DND-41 (cell line): Measurements from ENCODE around the gene LCNL1.

Experiments used
- ATAC-seq: fragments of 200-7000 bp; cut with Tn5 transposase; 3 replicates; pipeline ENCODE4 v1.9.1; 2021; ENCODE audit warnings: low read depth; ENCODE audit not compliant: insufficient read depth
- DNase-seq: peaks from one replicate; pipeline ENCODE4 v3.0.0-alpha.2; 2020
- H2AFZ ChIP-seq: 2 replicates; pipeline ENCODE4 v1.6.0; 2012; ENCODE audit warnings: low read depth, low read length
- H3K27ac ChIP-seq: 2 replicates; pipeline ENCODE4 v1.5.1; 2012; ENCODE audit warnings: low read length, inconsistent platforms
- H3K27me3 ChIP-seq: fragments of 200-600 bp; sonication (generic); 2 replicates; pipeline ENCODE4 v1.6.0; 2012; ENCODE audit warnings: low read length, mild to moderate bottlenecking, inconsistent platforms; ENCODE audit not compliant: insufficient read depth, poor library complexity
- H3K36me3 ChIP-seq: 2 replicates; pipeline ENCODE4 v1.5.1; 2012; ENCODE audit warnings: low read length, inconsistent platforms; ENCODE audit not compliant: insufficient read depth
- H3K4me1 ChIP-seq: 2 replicates; pipeline ENCODE4 v1.5.1; 2012; ENCODE audit warnings: mild to moderate bottlenecking, low read length; ENCODE audit not compliant: insufficient read depth
- H3K4me2 ChIP-seq: 2 replicates; pipeline ENCODE4 v1.6.0; 2012; ENCODE audit warnings: mild to moderate bottlenecking, moderate library complexity, low read length, inconsistent platforms; ENCODE audit not compliant: insufficient read depth
- H3K4me3 ChIP-seq, 2 experiments: fragments of 200-600 bp in 1 of 2; shearing (Covaris generic) in 1 of 2; 2 replicates each; pipeline ENCODE4 v1.5.1; 2012 to 2016; ENCODE audit warnings: inconsistent platforms in 2 of 2, low read length in 2 of 2, mild to moderate bottlenecking in 2 of 2, low read depth in 1 of 2, moderate library complexity in 1 of 2
- H3K79me2 ChIP-seq: 2 replicates; pipeline ENCODE4 v1.6.0; 2012; ENCODE audit warnings: low read length, inconsistent platforms; ENCODE audit not compliant: insufficient read depth
- H3K9ac ChIP-seq: 2 replicates; pipeline ENCODE4 v1.6.0; 2012; ENCODE audit warnings: low read depth, mild to moderate bottlenecking, inconsistent platforms, low read length, moderate library complexity
- H3K9me3 ChIP-seq: 2 replicates; pipeline ENCODE4 v1.5.1; 2012; ENCODE audit warnings: low read length, moderate library complexity, mild to moderate bottlenecking, inconsistent platforms; ENCODE audit not compliant: insufficient read depth, severe bottlenecking
- H4K20me1 ChIP-seq: 2 replicates; pipeline ENCODE4 v1.6.0; 2012; ENCODE audit warnings: low read length; ENCODE audit not compliant: insufficient read depth
- EZH2 ChIP-seq: IDR thresholded peaks from 3 replicates; pipeline ENCODE4 v1.6.1; 2012; ENCODE audit warnings: borderline replicate concordance, low read depth, mild to moderate bottlenecking, moderate library complexity, low read length, inconsistent platforms; ENCODE audit not compliant: severe bottlenecking
- TF ChIP-seq, protein P1 (sequence below): IDR thresholded peaks from 2 replicates; pipeline ENCODE4 v1.5.1; 2012; ENCODE audit warnings: borderline replicate concordance, low read length, moderate library complexity, mild to moderate bottlenecking; ENCODE audit not compliant: poor library complexity, severe bottlenecking; ENCODE audit errors: extremely low read depth

The LCNL1 gene

DNA sequence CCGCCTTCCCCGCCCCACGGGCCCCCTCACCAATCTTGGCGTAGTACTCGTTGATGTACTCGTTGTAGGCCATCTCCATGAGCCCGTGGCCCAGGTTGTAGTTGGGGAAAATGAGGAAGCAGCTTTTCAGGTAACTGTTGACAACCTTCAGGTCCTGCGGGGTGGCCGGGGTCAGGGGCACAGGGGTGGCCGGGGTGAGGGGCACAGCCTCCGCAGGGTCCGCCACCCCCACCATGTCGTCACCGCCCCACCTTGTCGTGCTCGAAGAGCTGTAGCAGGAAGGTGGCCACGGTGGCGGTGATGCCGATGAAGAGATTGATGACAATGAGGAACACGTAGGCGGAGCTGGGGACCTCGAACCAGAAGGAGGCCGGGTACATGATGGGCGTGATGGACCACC is 28.4 kb downstream of the LCNL1 start:
- H3K9me3 ChIP-seq = no peaks in the 10 kb centered on the region
- H3K27me3 ChIP-seq = no peaks in the 10 kb centered on the region
- H3K4me3 ChIP-seq = no peak overlapping the region
- H3K4me1 ChIP-seq = no peaks in the 10 kb centered on the region
- H3K79me2 ChIP-seq = no peaks in the 10 kb centered on the region
- H2AFZ ChIP-seq = no peak overlapping the region
- H3K4me2 ChIP-seq = no peak overlapping the region
- H3K9ac ChIP-seq = no peak overlapping the region
- no peaks in the 10 kb centered on the region; the same call in 1 of the 2 replicates for H3K36me3 ChIP-seq
- H4K20me1 ChIP-seq = no peaks in the 10 kb centered on the region
- no peak overlapping the region for H3K27ac ChIP-seq
- no peak for TF ChIP-seq EZH2
- TF ChIP-seq, protein P1, sequence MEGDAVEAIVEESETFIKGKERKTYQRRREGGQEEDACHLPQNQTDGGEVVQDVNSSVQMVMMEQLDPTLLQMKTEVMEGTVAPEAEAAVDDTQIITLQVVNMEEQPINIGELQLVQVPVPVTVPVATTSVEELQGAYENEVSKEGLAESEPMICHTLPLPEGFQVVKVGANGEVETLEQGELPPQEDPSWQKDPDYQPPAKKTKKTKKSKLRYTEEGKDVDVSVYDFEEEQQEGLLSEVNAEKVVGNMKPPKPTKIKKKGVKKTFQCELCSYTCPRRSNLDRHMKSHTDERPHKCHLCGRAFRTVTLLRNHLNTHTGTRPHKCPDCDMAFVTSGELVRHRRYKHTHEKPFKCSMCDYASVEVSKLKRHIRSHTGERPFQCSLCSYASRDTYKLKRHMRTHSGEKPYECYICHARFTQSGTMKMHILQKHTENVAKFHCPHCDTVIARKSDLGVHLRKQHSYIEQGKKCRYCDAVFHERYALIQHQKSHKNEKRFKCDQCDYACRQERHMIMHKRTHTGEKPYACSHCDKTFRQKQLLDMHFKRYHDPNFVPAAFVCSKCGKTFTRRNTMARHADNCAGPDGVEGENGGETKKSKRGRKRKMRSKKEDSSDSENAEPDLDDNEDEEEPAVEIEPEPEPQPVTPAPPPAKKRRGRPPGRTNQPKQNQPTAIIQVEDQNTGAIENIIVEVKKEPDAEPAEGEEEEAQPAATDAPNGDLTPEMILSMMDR = no peak
- ATAC-seq = no peak
- DNase-seq = no peak

DNA sequence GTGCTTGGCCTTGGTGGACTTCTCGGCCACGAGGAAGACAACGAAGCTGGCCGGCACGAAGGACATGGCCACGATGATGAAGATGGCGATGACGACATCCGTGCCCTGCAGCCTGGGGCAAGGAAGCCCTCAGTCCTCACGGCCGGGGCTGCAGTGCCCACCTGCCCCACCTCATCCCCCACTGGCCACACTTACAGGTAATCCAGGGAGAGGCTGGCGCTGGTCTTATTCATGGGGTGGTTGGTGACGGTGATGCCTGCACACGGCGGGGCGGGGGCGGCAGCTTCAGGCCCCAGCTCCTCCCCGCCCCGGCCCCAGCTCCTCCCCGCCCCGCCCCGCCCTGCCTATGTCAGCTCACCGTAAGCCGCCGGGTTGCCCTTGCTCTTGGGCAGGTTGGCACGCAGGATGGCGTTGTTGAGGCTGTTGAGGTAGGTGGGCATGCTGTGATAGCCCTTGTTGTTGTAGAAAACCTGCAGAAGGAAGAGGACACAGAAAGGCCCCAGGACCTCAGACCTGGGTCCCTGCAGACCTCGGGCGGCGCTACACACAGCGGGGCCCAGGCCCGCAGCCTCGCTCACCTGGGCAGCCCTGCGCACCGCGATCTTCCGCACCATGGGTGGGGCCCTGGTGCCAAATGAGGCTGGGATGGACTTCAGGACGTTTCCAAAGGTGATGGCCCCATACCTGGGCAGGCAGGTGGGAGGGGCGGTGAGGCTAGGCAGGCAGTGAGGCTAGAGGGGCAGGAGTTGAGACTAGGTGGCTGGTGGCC is 29.3 kb downstream of the LCNL1 start:
- H3K9me3 ChIP-seq = no peaks in the 10 kb centered on the region
- H3K79me2 ChIP-seq = no peaks in the 10 kb centered on the region
- H3K4me1 ChIP-seq = no peaks in the 10 kb centered on the region
- no peak overlapping the region for H3K4me3 ChIP-seq
- no peak overlapping the region for H3K9ac ChIP-seq
- TF ChIP-seq, protein P1 = no peak
- no peak for TF ChIP-seq EZH2
- H3K27ac ChIP-seq = no peak overlapping the region
- no peak overlapping the region for H2AFZ ChIP-seq
- ATAC-seq (no peak), DNase-seq (no peak)
- no peaks in the 10 kb centered on the region; the same call in 1 of the 2 replicates for H3K36me3 ChIP-seq
- no peak overlapping the region for H3K4me2 ChIP-seq
- no peaks in the 10 kb centered on the region for H4K20me1 ChIP-seq
- H3K27me3 ChIP-seq = no peaks in the 10 kb centered on the region

DNA sequence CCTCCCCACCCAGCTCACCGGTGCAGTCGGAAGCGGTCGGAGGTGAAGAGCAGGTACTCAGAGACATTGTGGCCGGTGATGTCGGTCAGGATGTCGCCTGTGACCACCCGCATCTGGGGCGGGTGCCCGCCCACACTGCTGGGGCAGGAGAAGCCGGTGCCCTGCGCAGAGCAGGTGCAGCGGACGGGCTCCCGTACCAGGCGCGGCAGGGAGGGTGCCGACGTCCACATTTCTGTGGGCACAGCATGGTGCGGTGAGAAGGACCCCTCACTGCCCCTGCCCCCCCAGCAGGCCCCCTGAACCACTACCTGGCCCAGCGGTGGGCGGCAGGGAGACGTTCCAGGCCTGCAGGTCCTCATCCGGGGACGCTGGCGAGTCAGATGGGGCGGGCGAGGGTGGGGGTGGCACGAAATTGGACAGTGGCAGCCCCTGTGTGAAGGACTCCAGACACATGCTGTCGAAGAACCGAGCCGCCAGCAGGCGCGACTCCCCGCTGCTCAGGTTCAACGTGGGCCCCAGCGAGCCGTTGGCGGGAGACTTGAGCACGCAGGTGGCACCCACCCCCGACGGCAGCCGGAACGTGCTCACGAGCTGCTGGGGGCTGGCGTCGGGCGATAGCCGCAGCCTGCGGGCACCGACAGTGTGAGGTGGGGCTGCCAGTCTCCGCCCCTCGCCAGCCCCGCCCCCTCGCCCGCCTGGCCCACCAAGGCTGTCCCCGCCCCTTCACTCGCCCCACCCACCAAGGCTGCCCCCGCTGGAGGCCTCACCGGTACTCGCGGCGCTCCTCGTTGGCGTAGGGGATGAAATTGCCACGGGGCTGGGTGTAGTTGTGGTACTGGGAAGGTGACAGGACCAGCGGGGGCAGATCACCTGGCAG is 30.1 kb downstream of the LCNL1 start:
- no peak overlapping the region for H3K4me2 ChIP-seq
- no peaks in the 10 kb centered on the region for H3K79me2 ChIP-seq
- no peak overlapping the region for H3K27ac ChIP-seq
- H4K20me1 ChIP-seq = no peaks in the 10 kb centered on the region
- no peak overlapping the region for H3K9ac ChIP-seq
- no peaks in the 10 kb centered on the region for H3K9me3 ChIP-seq
- no peak overlapping the region for H3K4me3 ChIP-seq
- no peaks in the 10 kb centered on the region for H3K27me3 ChIP-seq
- H2AFZ ChIP-seq = no peak overlapping the region
- no peak for TF ChIP-seq EZH2
- TF ChIP-seq, protein P1 = no peak
- no peak for ATAC-seq
- H3K36me3 ChIP-seq = peaks cover 3% of the 10 kb centered on the region; the same call in 1 of the 2 replicates
- no peaks in the 10 kb centered on the region for H3K4me1 ChIP-seq
- no peak for DNase-seq
